ENCODE measurements around the gene TRIM26. TPM values are rescaled to one million over a fixed set of nuclear protein-coding genes. Genes with fewer than 3 reads are reported as not detected.

TRIM26 gene
- total RNA-seq, 1 experiment from 2014 or later, result 44.8 TPM

GRCh38 chr6:30175765-30176164 lies 37.4 kb downstream of the TRIM26 start:
- Histone ChIP-seq H3K27ac (ENCODE audit: low read length) (no peak overlapping the region), H3K4me1 (ENCODE audit: control insufficient read depth, insufficient read depth, low read length) (no peaks in the 10 kb centered on the region), H3K27me3 (ENCODE audit: control insufficient read depth, insufficient read depth, low read length) (peaks cover 13% of the 10 kb centered on the region; the same call in 1 of the 2 replicates), H3K9me3 (ENCODE audit: control insufficient read depth, insufficient read depth, low read depth, low read length) (peaks cover 10% of the 10 kb centered on the region), H3K4me3 (ENCODE audit: low read depth in 2 of 2, low read length in 2 of 2) (no peak overlapping the region), H3K36me3 (ENCODE audit: control insufficient read depth, insufficient read depth, low read length) (no peaks in the 10 kb centered on the region)
- ChIA-PET CTCF (no interaction called here), POLR2A (no interaction called here)
- TF ChIP-seq POLR2AphosphoS5 (IDR thresholded peaks at IDR 0.05; ENCODE audit: low read depth, low read length), result no peak
- TF ChIP-seq, protein P1, sequence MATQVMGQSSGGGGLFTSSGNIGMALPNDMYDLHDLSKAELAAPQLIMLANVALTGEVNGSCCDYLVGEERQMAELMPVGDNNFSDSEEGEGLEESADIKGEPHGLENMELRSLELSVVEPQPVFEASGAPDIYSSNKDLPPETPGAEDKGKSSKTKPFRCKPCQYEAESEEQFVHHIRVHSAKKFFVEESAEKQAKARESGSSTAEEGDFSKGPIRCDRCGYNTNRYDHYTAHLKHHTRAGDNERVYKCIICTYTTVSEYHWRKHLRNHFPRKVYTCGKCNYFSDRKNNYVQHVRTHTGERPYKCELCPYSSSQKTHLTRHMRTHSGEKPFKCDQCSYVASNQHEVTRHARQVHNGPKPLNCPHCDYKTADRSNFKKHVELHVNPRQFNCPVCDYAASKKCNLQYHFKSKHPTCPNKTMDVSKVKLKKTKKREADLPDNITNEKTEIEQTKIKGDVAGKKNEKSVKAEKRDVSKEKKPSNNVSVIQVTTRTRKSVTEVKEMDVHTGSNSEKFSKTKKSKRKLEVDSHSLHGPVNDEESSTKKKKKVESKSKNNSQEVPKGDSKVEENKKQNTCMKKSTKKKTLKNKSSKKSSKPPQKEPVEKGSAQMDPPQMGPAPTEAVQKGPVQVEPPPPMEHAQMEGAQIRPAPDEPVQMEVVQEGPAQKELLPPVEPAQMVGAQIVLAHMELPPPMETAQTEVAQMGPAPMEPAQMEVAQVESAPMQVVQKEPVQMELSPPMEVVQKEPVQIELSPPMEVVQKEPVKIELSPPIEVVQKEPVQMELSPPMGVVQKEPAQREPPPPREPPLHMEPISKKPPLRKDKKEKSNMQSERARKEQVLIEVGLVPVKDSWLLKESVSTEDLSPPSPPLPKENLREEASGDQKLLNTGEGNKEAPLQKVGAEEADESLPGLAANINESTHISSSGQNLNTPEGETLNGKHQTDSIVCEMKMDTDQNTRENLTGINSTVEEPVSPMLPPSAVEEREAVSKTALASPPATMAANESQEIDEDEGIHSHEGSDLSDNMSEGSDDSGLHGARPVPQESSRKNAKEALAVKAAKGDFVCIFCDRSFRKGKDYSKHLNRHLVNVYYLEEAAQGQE (IDR thresholded peaks at IDR 0.05; ENCODE audit: insufficient read depth in 1 of 2, low read depth in 2 of 2, low read length in 1 of 2), result no peak
- TF ChIP-seq SIN3A (IDR thresholded peaks at IDR 0.05; ENCODE audit: borderline replicate concordance, insufficient read depth, low read depth, low read length), result no peak
- DNase-seq (ENCODE audit: low read depth, low spot score) (no peak), ATAC-seq (no peak)
- intact Hi-C loops (cut with micrococcal nuclease; ENCODE audit: unreplicated experiment), result no loop called here
- BruUV-seq (replicated peaks), result no TSS peak
- in situ Hi-C loops (cut with HindIII; ENCODE audit: low pct_unique_long_range_greater_than_20kb, low sequenced_read_pairs), result no loop called here

DNA sequence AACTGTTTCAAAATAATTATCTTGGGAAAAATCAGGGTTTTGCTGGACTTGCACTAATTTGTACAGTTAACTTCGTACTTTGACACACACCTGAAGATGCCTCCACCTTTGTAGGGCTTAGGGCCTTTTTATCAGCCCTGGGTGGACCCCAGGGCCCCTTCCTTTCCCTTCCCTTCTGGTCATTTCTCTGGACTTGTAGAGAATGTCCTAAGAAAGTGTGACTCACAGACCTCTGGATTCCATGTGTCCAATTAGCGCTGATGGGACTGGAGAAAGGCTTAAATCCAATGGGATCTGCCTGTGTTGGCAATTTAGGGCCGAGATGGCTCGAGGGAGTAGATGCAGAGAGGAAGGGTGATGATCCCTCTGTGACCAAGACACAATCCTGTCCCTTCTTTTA lies 40.5 kb downstream of the TRIM26 start:
- no peak overlapping the region for H3K4me3 ChIP-seq (ENCODE audit: low read depth in 2 of 2, low read length in 2 of 2)
- peaks cover 25% of the 10 kb centered on the region for H3K27me3 ChIP-seq (ENCODE audit: control insufficient read depth, insufficient read depth, low read length)
- DNase-seq (ENCODE audit: low read depth, low spot score) (no peak), ATAC-seq (no peak)
- H3K36me3 ChIP-seq (ENCODE audit: control insufficient read depth, insufficient read depth, low read length), result no peaks in the 10 kb centered on the region
- H3K4me1 ChIP-seq (ENCODE audit: control insufficient read depth, insufficient read depth, low read length), result no peaks in the 10 kb centered on the region
- POLR2A ChIA-PET, result no interaction called here
- TF ChIP-seq CTCF (IDR thresholded peaks at IDR 0.05), result no peak
- no peak for TF ChIP-seq POLR2AphosphoS5 (IDR thresholded peaks at IDR 0.05; ENCODE audit: low read depth, low read length)
- no peak for TF ChIP-seq TCF7L2 (IDR thresholded peaks at IDR 0.05; ENCODE audit: low read depth, low read length)
- TF ChIP-seq SIN3A (IDR thresholded peaks at IDR 0.05; ENCODE audit: borderline replicate concordance, insufficient read depth, low read depth, low read length), result no peak
- TF ChIP-seq, protein P1 (IDR thresholded peaks at IDR 0.05; ENCODE audit: insufficient read depth in 1 of 2, low read depth in 2 of 2, low read length in 1 of 2), result no peak
- no peak overlapping the region for H3K27ac ChIP-seq (ENCODE audit: low read length)
- no peaks in the 10 kb centered on the region for H3K9me3 ChIP-seq (ENCODE audit: control insufficient read depth, insufficient read depth, low read depth, low read length)
- CTCF ChIA-PET, result no interaction called here
- BruUV-seq (replicated peaks), result no TSS peak
- in situ Hi-C loops (cut with HindIII; ENCODE audit: low pct_unique_long_range_greater_than_20kb, low sequenced_read_pairs) (no loop called here), intact Hi-C loops (cut with micrococcal nuclease; ENCODE audit: unreplicated experiment) (no loop called here)

Measured in Panc1 (cell line).